ENCODE results near the gene LRFN2.

The LRFN2 gene

DNA sequence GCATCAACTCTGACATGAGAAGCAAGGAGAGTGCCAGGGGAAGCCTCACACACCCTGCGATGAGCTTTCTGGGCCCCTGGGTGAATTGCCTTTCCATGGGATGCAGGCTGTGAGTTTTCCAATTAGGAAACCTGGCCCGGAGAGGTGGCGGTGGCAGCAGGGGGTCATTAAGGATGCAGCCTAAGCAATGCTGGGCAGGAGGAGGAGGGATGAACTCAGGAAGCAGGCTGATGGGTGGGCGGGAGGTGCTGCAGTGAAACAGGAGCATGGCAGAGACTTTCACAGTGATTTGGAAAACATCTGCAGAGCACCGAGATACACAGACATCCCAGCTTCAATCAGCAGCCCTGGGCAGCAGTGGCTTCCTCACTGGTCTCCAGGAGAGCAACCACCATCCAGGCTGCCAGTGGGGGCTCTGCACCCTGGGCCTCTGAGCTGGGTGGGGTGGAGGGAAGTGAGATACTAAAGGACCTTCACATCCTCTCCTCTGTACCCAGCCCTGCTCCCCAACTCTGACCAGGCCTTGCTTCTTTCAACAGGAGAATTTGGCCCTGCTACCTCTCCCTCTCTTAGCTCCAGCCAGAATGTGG, 44.9 kb downstream of the LRFN2 start:
- H3K4me3 Mint-ChIP-seq: no peak overlapping the region
- H3K4me1 Mint-ChIP-seq (ENCODE audit: low read depth): no peaks in the 10 kb centered on the region

GRCh38 chr6:40541556-40542174, 45.5 kb downstream of the LRFN2 start:
- no peaks in the 10 kb centered on the region for H3K4me1 Mint-ChIP-seq (ENCODE audit: low read depth)
- no peaks in the 10 kb centered on the region for H3K27me3 Mint-ChIP-seq
- H3K9me3 Mint-ChIP-seq (ENCODE audit: low read depth): no peaks in the 10 kb centered on the region
- H3K27ac Mint-ChIP-seq: no peak overlapping the region
- H3K36me3 Mint-ChIP-seq: no peaks in the 10 kb centered on the region
- H3K4me3 Mint-ChIP-seq: no peak overlapping the region

More for the DNA sequence above, 44.9 kb downstream of the LRFN2 start:
- H3K27me3 Mint-ChIP-seq: no peaks in the 10 kb centered on the region
- H3K27ac Mint-ChIP-seq: no peak overlapping the region
- H3K9me3 Mint-ChIP-seq (ENCODE audit: low read depth): no peaks in the 10 kb centered on the region
- H3K36me3 Mint-ChIP-seq: no peaks in the 10 kb centered on the region

DNA sequence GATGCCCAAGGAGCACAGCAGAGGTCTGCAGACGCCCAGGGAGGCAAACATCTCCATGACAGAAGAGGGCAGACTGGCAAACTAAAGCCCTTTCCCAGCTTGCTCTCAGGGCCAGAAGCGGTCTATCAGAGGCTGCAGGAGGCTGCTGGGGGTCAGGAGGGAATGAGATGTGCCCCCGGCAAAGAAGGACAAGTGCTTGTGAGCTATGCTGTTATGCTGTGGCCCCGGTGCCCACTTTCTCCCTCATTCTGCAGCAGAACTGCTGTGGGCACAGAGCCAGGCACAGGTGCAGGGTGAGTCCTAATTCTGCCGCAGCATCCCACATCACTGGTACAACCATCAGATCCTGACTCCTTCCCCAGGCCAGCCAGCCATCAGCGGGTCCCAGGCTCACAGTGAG, 46.4 kb downstream of the LRFN2 start:
- Mint-ChIP-seq H3K9me3 (ENCODE audit: low read depth) (no peaks in the 10 kb centered on the region), H3K27me3 (no peaks in the 10 kb centered on the region), H3K27ac (no peak overlapping the region), H3K4me1 (ENCODE audit: low read depth) (no peaks in the 10 kb centered on the region), H3K4me3 (no peak overlapping the region), H3K36me3 (no peaks in the 10 kb centered on the region)

GRCh38 chr6:40539853-40540252, 47.3 kb downstream of the LRFN2 start:
- Mint-ChIP-seq H3K27me3 (no peaks in the 10 kb centered on the region), H3K4me1 (ENCODE audit: low read depth) (no peaks in the 10 kb centered on the region), H3K36me3 (no peaks in the 10 kb centered on the region), H3K9me3 (ENCODE audit: low read depth) (no peaks in the 10 kb centered on the region), H3K4me3 (no peak overlapping the region), H3K27ac (no peak overlapping the region)

GRCh38 chr6:40538556-40538955, 48.6 kb downstream of the LRFN2 start:
- Mint-ChIP-seq H3K4me1 (ENCODE audit: low read depth) (no peaks in the 10 kb centered on the region), H3K27ac (no peak overlapping the region), H3K9me3 (ENCODE audit: low read depth) (no peaks in the 10 kb centered on the region), H3K27me3 (no peaks in the 10 kb centered on the region), H3K4me3 (no peak overlapping the region), H3K36me3 (no peaks in the 10 kb centered on the region)

DNA sequence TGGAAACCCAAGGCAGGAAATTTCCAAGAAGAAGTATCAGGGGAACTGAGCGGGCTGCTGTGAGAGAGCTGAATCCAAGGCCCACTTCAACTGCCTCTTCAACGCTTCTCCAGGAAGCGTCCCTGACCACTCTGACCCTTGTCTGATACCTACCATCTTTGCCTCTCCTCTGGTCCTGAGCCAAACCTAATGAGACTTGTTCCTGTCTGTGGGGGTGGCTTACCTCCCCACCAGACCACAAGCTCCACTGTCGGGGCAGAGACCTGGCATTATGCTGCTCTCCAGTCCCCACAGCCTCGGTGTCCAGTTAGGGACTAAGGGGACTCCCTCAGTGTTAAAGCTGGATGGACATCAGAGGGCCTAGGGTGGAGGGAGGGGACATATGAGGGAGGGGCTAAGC, 49.7 kb downstream of the LRFN2 start:
- Mint-ChIP-seq H3K4me3 (no peak overlapping the region), H3K36me3 (no peaks in the 10 kb centered on the region), H3K9me3 (ENCODE audit: low read depth) (no peaks in the 10 kb centered on the region), H3K27ac (no peak overlapping the region), H3K27me3 (no peaks in the 10 kb centered on the region), H3K4me1 (ENCODE audit: low read depth) (no peaks in the 10 kb centered on the region)

DNA sequence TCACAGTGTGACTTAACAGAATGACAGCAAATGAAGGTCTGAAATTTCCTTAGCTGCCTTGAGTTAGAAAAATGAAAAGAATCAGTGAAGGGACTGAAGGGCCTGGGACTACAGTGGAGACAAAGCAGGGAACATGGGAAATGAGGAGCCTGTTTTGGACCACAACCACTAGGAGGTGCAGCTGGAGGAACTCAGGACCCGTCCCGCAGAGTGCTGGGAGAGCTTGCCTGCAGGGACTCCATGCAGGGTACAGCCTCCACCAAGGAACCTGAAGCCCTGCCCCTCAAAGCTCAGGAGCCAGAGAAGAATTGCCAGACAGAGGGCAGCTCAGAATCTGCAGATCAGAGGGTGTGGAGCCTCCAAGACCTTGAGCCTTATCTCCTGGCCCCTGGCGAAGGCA, 50.7 kb downstream of the LRFN2 start:
- Mint-ChIP-seq H3K27me3 (no peaks in the 10 kb centered on the region), H3K9me3 (ENCODE audit: low read depth) (no peaks in the 10 kb centered on the region), H3K4me3 (no peak overlapping the region), H3K27ac (no peak overlapping the region), H3K4me1 (ENCODE audit: low read depth) (no peaks in the 10 kb centered on the region), H3K36me3 (no peaks in the 10 kb centered on the region)

- Mint-ChIP-seq H3K27ac (no peak overlapping the region), H3K9me3 (ENCODE audit: low read depth) (no peaks in the 10 kb centered on the region), H3K4me1 (ENCODE audit: low read depth) (no peaks in the 10 kb centered on the region), H3K4me3 (no peak overlapping the region), H3K36me3 (no peaks in the 10 kb centered on the region), H3K27me3 (no peaks in the 10 kb centered on the region)
Observed at GRCh38 chr6:40535819-40536380, 51.3 kb downstream of the LRFN2 start.

- Mint-ChIP-seq H3K27me3 (no peaks in the 10 kb centered on the region), H3K27ac (no peak overlapping the region), H3K9me3 (ENCODE audit: low read depth) (no peaks in the 10 kb centered on the region), H3K4me1 (ENCODE audit: low read depth) (no peaks in the 10 kb centered on the region), H3K36me3 (no peaks in the 10 kb centered on the region), H3K4me3 (no peak overlapping the region)
Observed at GRCh38 chr6:40535110-40535818, 51.9 kb downstream of the LRFN2 start.

DNA sequence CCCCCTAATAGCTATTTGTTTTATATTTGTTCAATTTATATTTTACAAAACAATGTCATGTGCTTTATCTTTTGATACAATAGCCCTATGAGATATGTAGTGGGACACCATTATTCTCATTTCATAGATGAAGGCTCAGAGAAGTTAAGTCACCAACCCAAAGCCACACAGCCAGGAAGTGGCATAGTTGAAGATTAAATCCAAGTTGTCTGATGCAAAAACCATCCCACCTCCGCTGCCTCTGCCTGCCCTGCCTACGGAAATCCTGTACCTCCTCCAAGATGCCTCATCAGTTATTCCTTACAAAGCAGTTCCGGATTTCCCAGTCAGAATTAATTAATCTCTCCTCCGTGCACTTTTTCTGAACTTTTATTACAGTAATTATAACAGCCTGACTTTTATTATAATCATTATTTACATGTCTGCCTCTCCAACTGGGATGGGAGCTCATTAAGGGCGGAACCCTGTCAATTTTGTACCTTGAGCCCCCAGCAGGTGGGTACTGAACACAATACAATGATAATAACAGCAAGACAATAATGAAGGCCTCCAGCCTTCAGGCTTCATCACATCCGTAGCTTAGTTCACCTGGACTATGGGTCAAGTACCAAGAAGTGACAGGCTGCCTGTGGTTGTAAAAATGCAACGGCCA, 54.7 kb downstream of the LRFN2 start:
- no peaks in the 10 kb centered on the region for H3K4me1 Mint-ChIP-seq (ENCODE audit: low read depth)
- no peak overlapping the region for H3K4me3 Mint-ChIP-seq
- no peaks in the 10 kb centered on the region for H3K27me3 Mint-ChIP-seq
- no peaks in the 10 kb centered on the region for H3K36me3 Mint-ChIP-seq
- H3K27ac Mint-ChIP-seq: no peak overlapping the region
- no peaks in the 10 kb centered on the region for H3K9me3 Mint-ChIP-seq (ENCODE audit: low read depth)

DNA sequence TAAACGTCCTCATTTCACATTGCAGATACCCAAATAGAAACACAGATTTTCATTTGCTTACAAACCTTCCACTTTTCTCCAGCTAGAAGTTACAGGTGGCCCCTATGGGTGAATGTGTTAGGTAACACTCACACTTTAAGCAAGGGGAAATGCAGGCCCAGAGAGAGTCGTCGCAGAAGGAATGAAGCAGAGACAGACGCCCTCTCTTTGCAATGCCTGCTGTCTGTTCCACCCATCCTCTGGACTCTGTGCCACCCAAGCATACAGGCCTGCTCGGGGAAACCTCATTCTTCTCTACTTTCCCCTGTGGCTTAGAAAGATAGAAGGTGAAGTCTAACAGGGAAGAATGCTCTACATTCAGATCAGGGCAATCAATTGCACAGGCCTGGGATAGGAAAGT, 57.2 kb downstream of the LRFN2 start:
- Mint-ChIP-seq H3K27ac (no peak overlapping the region), H3K4me3 (no peak overlapping the region), H3K9me3 (ENCODE audit: low read depth) (no peaks in the 10 kb centered on the region), H3K27me3 (no peaks in the 10 kb centered on the region), H3K36me3 (no peaks in the 10 kb centered on the region), H3K4me1 (ENCODE audit: low read depth) (no peaks in the 10 kb centered on the region)

DNA sequence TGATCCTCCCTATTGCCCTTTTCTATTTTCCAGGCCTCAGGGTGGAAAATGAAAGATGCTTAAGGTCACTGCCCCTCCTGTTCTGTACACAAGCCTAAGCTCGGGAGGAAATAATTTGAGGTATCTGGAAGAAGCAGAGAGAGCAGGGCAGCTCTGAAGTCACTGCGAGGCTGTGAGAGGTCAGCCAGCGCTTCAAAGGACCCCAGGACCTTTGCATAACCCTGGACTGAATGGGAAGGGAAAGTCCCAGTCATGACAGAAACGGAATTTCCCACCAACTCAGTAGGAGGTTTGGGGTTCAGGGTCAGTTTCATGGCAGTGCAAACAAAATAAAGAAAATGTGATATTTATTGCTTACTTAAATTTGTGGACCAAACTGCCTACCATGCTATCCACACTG, 58.1 kb downstream of the LRFN2 start:
- Mint-ChIP-seq H3K27me3 (no peaks in the 10 kb centered on the region), H3K4me3 (no peak overlapping the region), H3K4me1 (ENCODE audit: low read depth) (no peaks in the 10 kb centered on the region), H3K9me3 (ENCODE audit: low read depth) (no peaks in the 10 kb centered on the region), H3K27ac (no peak overlapping the region), H3K36me3 (no peaks in the 10 kb centered on the region)

DNA sequence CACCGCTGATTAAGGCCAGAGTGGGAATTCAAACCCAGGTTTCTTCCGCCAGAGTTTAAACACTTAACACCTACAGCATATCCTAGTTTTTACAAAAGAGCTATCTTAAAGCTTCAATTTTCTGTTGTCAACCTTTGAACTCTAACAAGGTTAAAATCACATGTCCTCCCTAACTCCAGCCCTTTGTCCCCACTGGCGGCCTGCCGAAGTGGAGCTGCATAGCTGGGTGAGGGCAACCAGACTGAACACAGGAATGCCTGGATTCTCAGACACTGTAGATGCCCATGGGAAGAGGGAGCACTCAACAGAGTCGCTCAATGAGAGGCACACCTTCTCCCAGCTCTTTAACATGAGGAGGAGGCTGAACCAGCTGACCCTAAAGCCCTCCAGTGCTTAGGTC, 59.1 kb downstream of the LRFN2 start:
- H3K4me1 Mint-ChIP-seq (ENCODE audit: low read depth): no peaks in the 10 kb centered on the region
- H3K36me3 Mint-ChIP-seq: no peaks in the 10 kb centered on the region
- no peaks in the 10 kb centered on the region for H3K9me3 Mint-ChIP-seq (ENCODE audit: low read depth)

DNA sequence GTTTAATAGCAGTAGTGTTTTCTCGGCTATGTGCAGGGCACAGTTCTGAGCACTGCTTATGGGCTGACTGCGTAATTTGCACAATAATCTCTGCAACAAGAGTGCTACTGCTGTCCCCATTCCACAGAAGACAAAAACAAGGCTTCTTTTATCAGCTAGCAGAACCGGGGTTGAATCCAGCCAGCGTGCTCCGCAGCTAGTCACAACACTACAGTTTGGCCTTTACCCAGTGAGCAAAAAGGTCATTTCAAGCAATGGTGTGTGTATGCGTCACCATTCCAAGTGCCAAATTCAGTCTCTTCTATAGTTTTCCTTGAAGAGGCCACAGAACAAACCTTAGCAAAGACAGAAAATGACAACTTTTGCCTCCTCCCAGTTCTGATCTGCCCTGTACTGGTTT, 61.1 kb downstream of the LRFN2 start:
- no peak overlapping the region for H3K27ac Mint-ChIP-seq
- no peaks in the 10 kb centered on the region for H3K27me3 Mint-ChIP-seq
- H3K4me3 Mint-ChIP-seq: no peak overlapping the region
- no peaks in the 10 kb centered on the region for H3K4me1 Mint-ChIP-seq (ENCODE audit: low read depth)
- H3K36me3 Mint-ChIP-seq: no peaks in the 10 kb centered on the region
- H3K9me3 Mint-ChIP-seq (ENCODE audit: low read depth): no peaks in the 10 kb centered on the region

More for the DNA sequence above, 59.1 kb downstream of the LRFN2 start:
- Mint-ChIP-seq H3K27ac (no peak overlapping the region), H3K4me3 (no peak overlapping the region), H3K27me3 (no peaks in the 10 kb centered on the region)

Data from activated naive CD8-positive, alpha-beta T cell (primary cell).